OCI-LY7 (cell line): ENCODE results near the gene MXD4. TPM values are rescaled to one million over a fixed set of nuclear protein-coding genes. Genes with fewer than 3 reads are reported as not detected.

ENCODE experiments used
- BruUV-seq: library from RNA; stranded (reverse); fragments of 400-500 nt; replicated peaks from 2 replicates; lab custom pipeline; 2021; lab: Mats Ljungman, UMichigan
- CTCF ChIA-PET: fragments of 300-600 bp; sonication (Branson Sonifier 250); formaldehyde crosslinking; loops from one replicate; lab custom pipeline; 2022; ENCODE audit warnings: antibody characterized with exemption; ENCODE audit not compliant: unreplicated experiment; lab: Charles Lee
- POLR2A ChIA-PET: fragments of 300-600 bp; sonication (Branson Sonifier 250); formaldehyde crosslinking; loops from one replicate; lab custom pipeline; 2022; ENCODE audit warnings: antibody characterized with exemption; lab: Charles Lee
- DNase-seq: peaks from one replicate; pipeline ENCODE4 v3.0.0-alpha.2; 2015; ENCODE audit warnings: low spot score
- H2AFZ ChIP-seq: fragments of 200-600 bp; sonication (generic), shearing (Covaris generic); 2 replicates; pipeline ENCODE4 v1.6.1; 2014; ENCODE audit warnings: mild to moderate bottlenecking, antibody characterized with exemption, low read length, moderate library complexity
- H3K27ac ChIP-seq: fragments of 200-600 bp; sonication (generic); 2 replicates; pipeline ENCODE4 v1.5.1; 2014; ENCODE audit warnings: mixed run types, low read depth, mild to moderate bottlenecking, moderate library complexity, low read length, inconsistent platforms; ENCODE audit not compliant: poor library complexity, severe bottlenecking
- H3K36me3 ChIP-seq: fragments of 200-600 bp; sonication (generic); 2 replicates; pipeline ENCODE4 v1.6.1; 2014; ENCODE audit warnings: mild to moderate bottlenecking, antibody characterized with exemption, low read length, moderate library complexity, mixed read lengths; ENCODE audit not compliant: insufficient read depth
- H3K4me1 ChIP-seq: fragments of 200-600 bp; sonication (generic); 2 replicates; pipeline ENCODE4 v1.5.1; 2014; ENCODE audit warnings: mild to moderate bottlenecking, low read length; ENCODE audit not compliant: insufficient read depth, poor library complexity, severe bottlenecking
- H3K4me2 ChIP-seq: fragments of 200-600 bp; sonication (generic); 2 replicates; pipeline ENCODE4 v1.6.1; 2014; ENCODE audit warnings: mild to moderate bottlenecking, low read length
- H3K4me3 ChIP-seq: fragments of 200-600 bp; sonication (generic); 2 replicates; pipeline ENCODE4 v1.5.1; 2014; ENCODE audit warnings: mild to moderate bottlenecking, low read depth, low read length; ENCODE audit not compliant: poor library complexity, severe bottlenecking
- H3K79me2 ChIP-seq: fragments of 200-600 bp; sonication (generic); 2 replicates; pipeline ENCODE4 v1.6.1; 2016; ENCODE audit warnings: low read depth, mild to moderate bottlenecking, low read length, moderate library complexity, mixed read lengths; ENCODE audit not compliant: insufficient read depth
- H3K9me2 ChIP-seq: fragments of 200-600 bp; sonication (generic); 2 replicates; pipeline ENCODE4 v1.6.1; 2016; ENCODE audit warnings: mild to moderate bottlenecking, low read length, mixed read lengths; ENCODE audit not compliant: insufficient read depth
- H3K9me3 ChIP-seq: fragments of 200-600 bp; sonication (generic); 2 replicates; pipeline ENCODE4 v1.6.1; 2014; ENCODE audit warnings: mild to moderate bottlenecking, mixed run types, low read length, mixed read lengths
- H4K20me1 ChIP-seq: fragments of 200-600 bp; sonication (generic); 2 replicates; pipeline ENCODE4 v1.6.1; 2014; ENCODE audit warnings: mild to moderate bottlenecking, antibody characterized with exemption, low read length, moderate library complexity, mixed read lengths; ENCODE audit not compliant: insufficient read depth
- EZH2phosphoT487 ChIP-seq: fragments of 200-600 bp; sonication (generic); IDR thresholded peaks from 2 replicates; pipeline ENCODE4 v1.6.1; 2018; ENCODE audit warnings: low read depth, borderline replicate concordance, mild to moderate bottlenecking, mixed run types, antibody characterized with exemption, low read length, moderate library complexity, mixed read lengths
- intact Hi-C: fragments of 100-400 bp; cut with micrococcal nuclease; formaldehyde crosslinking; loops from one replicate; pipeline ENCODE4 v1.10.0; 2022; ENCODE audit not compliant: unreplicated experiment
- total RNA-seq, 2 experiments: library from RNA; depleted of rRNA in 1 of 2; stranded (reverse); fragments of >200 nt in 1 of 2; shearing (Covaris generic) in 1 of 2; gene quantifications; 2 replicates each; pipeline ENCODE4 v1.2.3, GENCODE V29; 2014 to 2022
- TF ChIP-seq, protein P1 (sequence below): fragments of 200-600 bp; sonication (generic); conservative IDR thresholded peaks from 2 replicates; pipeline ENCODE4 v1.5.1; 2014; ENCODE audit warnings: mild to moderate bottlenecking, antibody characterized with exemption, low read length, moderate library complexity, mixed read lengths

The MXD4 gene
- total RNA-seq, 2 experiments from 2014 or later = 3.0 to 11.6 TPM

DNA sequence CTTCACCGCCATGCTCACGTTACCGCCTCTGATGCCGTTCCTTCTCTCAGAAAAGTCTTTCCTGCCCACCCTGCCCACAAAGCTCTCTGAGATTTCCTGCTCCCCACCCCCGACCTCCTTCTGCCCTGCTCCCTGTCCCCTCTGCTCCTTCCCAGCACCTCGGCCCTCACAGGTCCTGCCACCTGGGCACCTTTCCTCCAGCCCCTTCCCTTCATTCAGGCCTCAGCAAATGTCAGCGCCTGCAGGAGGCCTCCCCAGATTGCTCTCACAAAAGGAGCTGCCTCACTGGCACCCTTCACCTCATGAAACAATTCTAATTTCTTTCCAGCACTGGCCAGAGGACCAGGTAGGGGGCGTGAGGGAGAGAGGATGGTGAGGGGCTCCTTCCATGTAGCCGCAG is 33.6 kb upstream of the MXD4 start:
- H3K79me2 ChIP-seq = no peaks in the 10 kb centered on the region
- H3K4me3 ChIP-seq = no peak overlapping the region
- no peaks in the 10 kb centered on the region for H3K9me2 ChIP-seq
- no TSS peak for BruUV-seq
- no peaks in the 10 kb centered on the region for H3K9me3 ChIP-seq
- H4K20me1 ChIP-seq = no peaks in the 10 kb centered on the region
- TF ChIP-seq EZH2phosphoT487 = no peak
- TF ChIP-seq, protein P1, sequence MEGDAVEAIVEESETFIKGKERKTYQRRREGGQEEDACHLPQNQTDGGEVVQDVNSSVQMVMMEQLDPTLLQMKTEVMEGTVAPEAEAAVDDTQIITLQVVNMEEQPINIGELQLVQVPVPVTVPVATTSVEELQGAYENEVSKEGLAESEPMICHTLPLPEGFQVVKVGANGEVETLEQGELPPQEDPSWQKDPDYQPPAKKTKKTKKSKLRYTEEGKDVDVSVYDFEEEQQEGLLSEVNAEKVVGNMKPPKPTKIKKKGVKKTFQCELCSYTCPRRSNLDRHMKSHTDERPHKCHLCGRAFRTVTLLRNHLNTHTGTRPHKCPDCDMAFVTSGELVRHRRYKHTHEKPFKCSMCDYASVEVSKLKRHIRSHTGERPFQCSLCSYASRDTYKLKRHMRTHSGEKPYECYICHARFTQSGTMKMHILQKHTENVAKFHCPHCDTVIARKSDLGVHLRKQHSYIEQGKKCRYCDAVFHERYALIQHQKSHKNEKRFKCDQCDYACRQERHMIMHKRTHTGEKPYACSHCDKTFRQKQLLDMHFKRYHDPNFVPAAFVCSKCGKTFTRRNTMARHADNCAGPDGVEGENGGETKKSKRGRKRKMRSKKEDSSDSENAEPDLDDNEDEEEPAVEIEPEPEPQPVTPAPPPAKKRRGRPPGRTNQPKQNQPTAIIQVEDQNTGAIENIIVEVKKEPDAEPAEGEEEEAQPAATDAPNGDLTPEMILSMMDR = no peak
- H3K36me3 ChIP-seq = no peaks in the 10 kb centered on the region
- H3K4me2 ChIP-seq = no peak overlapping the region
- no peak for DNase-seq
- peaks cover 45% of the 10 kb centered on the region for H3K4me1 ChIP-seq
- ChIA-PET POLR2A (interaction anchor here (0.6 kb wide), 1 partner anchor 17 kb away, joined by 3 read pairs; no protein-coding TSS in a partner anchor), CTCF (interaction anchor here (0.6 kb wide), 1 partner anchor 124 kb away, joined by 3 read pairs; the partner anchor contains the start of gene CFAP99)
- no peak overlapping the region for H3K27ac ChIP-seq
- intact Hi-C loops = no loop called here
- H2AFZ ChIP-seq = no peak overlapping the region

DNA sequence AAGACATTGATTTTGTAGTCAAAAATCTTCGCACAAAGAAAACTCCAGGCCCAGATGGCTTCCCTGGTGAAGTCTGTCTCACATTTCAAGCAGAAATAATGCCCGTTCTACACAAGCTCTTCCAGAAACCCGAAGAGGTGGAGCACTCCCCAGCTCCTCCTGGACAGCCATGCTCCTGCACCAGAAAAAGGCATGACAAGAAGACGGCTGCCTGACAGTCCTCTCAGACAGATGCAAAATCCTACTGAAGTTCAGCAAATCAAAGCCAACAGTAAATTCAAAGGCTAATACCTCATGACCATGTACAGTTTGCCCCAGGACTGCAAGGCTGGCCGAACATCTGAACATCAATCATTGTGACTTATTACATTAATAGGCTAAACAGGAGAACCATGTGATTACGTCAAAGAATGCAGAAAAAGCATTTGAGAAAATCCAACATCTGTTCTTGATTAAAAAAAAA is 30.8 kb upstream of the MXD4 start:
- CTCF ChIA-PET = no interaction called here
- intact Hi-C loops = loop anchor here (5.0 kb wide), 1 partner anchor 50 kb away; the partner anchor contains the start of genes HAUS3 and POLN
- H3K27ac ChIP-seq = no peak overlapping the region
- H3K9me2 ChIP-seq = no peaks in the 10 kb centered on the region
- no peak for TF ChIP-seq EZH2phosphoT487
- TF ChIP-seq, protein P1 = no peak
- H3K36me3 ChIP-seq = no peaks in the 10 kb centered on the region
- no peaks in the 10 kb centered on the region for H3K9me3 ChIP-seq
- no TSS peak for BruUV-seq
- H3K79me2 ChIP-seq = no peaks in the 10 kb centered on the region
- DNase-seq = no peak
- peaks cover 39% of the 10 kb centered on the region for H3K4me1 ChIP-seq
- POLR2A ChIA-PET = no interaction called here
- H3K4me2 ChIP-seq = no peak overlapping the region
- no peaks in the 10 kb centered on the region for H4K20me1 ChIP-seq
- H3K4me3 ChIP-seq = no peak overlapping the region
- H2AFZ ChIP-seq = no peak overlapping the region
